ENCODE measurements around the gene CLSTN2. TPM values are rescaled to one million over a fixed set of nuclear protein-coding genes. Genes with fewer than 3 reads are reported as not detected.

The CLSTN2 gene
- total and polyA plus RNA-seq, 2 of the 8 experiments (the other 6 are each of a cell fraction or from before 2014, with no cell fraction given) = 0.39 to 0.52 TPM

- H4K5ac ChIP-seq (ENCODE audit: insufficient read length, low read depth, low read length) = no peak overlapping the region
- no peak for TF ChIP-seq SIRT6 (IDR thresholded peaks at IDR 0.05; ENCODE audit: low read length)
- TF ChIP-seq JUND (IDR thresholded peaks at IDR 0.05; ENCODE audit: low read length) = peak; percentile 68; the same call in 1 of the 2 replicates
- no peaks in the 10 kb centered on the region for H3K9me3 ChIP-seq (ENCODE audit: insufficient read depth in 2 of 2, low read depth in 1 of 2, low read length in 1 of 2)
- FAIRE-seq (no peak), DNase-seq (ENCODE audit: low read depth in 1 of 2, low spot score in 2 of 2) (peak in 1 of 2 experiments; percentile 19)
- POLR2A ChIA-PET (ENCODE audit: partially characterized antibody) = no interaction called here
- no peak overlapping the region for H2BK5ac ChIP-seq (ENCODE audit: low read depth, low read length)
- H4K91ac ChIP-seq (replicated peaks; ENCODE audit: insufficient read length, low read length) = no peak overlapping the region
- H3K23ac ChIP-seq (ENCODE audit: insufficient read length) = no peak overlapping the region
- no peak overlapping the region for H2BK15ac ChIP-seq (ENCODE audit: low read length)
- H3K23me2 ChIP-seq (ENCODE audit: low read depth, low read length) = no peaks in the 10 kb centered on the region
- no peak overlapping the region for H3K4ac ChIP-seq (replicated peaks; ENCODE audit: insufficient read length, low read depth, low read length)
- H3K56ac ChIP-seq (replicated peaks; ENCODE audit: insufficient read length, low read depth, low read length) = no peak overlapping the region
- H2AFZ ChIP-seq (ENCODE audit: low read length) = no peak overlapping the region
- no peak overlapping the region for H3K18ac ChIP-seq (ENCODE audit: extremely low read depth, low read length)
- H3K79me1 ChIP-seq (ENCODE audit: low read depth, low read length) = no peaks in the 10 kb centered on the region
- no peak overlapping the region for H3K4me3 ChIP-seq (ENCODE audit: extremely low read depth in 1 of 4, insufficient read depth in 2 of 4, low read depth in 3 of 4, low read length in 4 of 4)
- H3K14ac ChIP-seq (ENCODE audit: insufficient read length) = no peak overlapping the region
- no peaks in the 10 kb centered on the region for H3K79me2 ChIP-seq (ENCODE audit: control insufficient read depth in 1 of 2, insufficient read depth in 2 of 2, low read length in 2 of 2)
- no peaks in the 10 kb centered on the region for H4K20me1 ChIP-seq (replicated peaks in 1 of 2; ENCODE audit: control insufficient read depth in 1 of 2, insufficient read depth in 2 of 2, low read length in 2 of 2)
- no peak overlapping the region for H3K9ac ChIP-seq (replicated peaks in 1 of 4; ENCODE audit: extremely low read depth in 1 of 4, low read depth in 3 of 4, low read length in 3 of 4)
- H4K8ac ChIP-seq (ENCODE audit: extremely low read depth, insufficient read depth, low read length) = no peak overlapping the region
- no peak overlapping the region for H3K4me2 ChIP-seq (ENCODE audit: insufficient read depth in 1 of 2, low read depth in 2 of 2, low read length in 2 of 2)
- H2BK20ac ChIP-seq (ENCODE audit: low read length) = no peak overlapping the region
- WGBS, 2 experiments (ENCODE audit: extremely low coverage in 1 of 2, insufficient coverage in 1 of 2, insufficient read length in 1 of 2, insufficient replicate concordance in 2 of 2, low coverage in 1 of 2, low lambda C conversion rate in 2 of 2, missing lambda C conversion rate in 1 of 2) = 81% methylated on average over 1 of the region's 1 CpG; no CpG with 5 or more reads in 1 of the 2 experiments
- H2BK120ac ChIP-seq (replicated peaks; ENCODE audit: low read depth, low read length) = no peak overlapping the region
- H3K27me3 ChIP-seq (replicated peaks in 1 of 4; ENCODE audit: control insufficient read depth in 3 of 4, extremely low read depth in 1 of 4, insufficient read depth in 3 of 4, low read length in 3 of 4) = no peaks in the 10 kb centered on the region
- no peaks in the 10 kb centered on the region for H3K36me3 ChIP-seq (ENCODE audit: control insufficient read depth in 2 of 4, insufficient read depth in 4 of 4, low read length in 3 of 4)
- no peak overlapping the region for H2BK12ac ChIP-seq (ENCODE audit: low read depth, low read length)
- H3K27ac ChIP-seq (ENCODE audit: low read depth, low read length) = no peak overlapping the region
- peaks cover 0 to 2% (median 0%) of the 10 kb centered on the region in 4 experiments; a peak in 2 of 7 replicates for H3K4me1 ChIP-seq (replicated peaks in 1 of 4; ENCODE audit: control insufficient read depth in 3 of 4, insufficient read depth in 4 of 4, low read length in 3 of 4)
- H2AK5ac ChIP-seq (ENCODE audit: low read depth, low read length) = no peak overlapping the region
- CTCF ChIA-PET (ENCODE audit: partially characterized antibody) = interaction anchor here (1.2 to 1.3 kb wide), 2 partner anchors 9 to 479 kb away, joined by 3 to 5 read pairs; no protein-coding TSS in a partner anchor
Observed at GRCh38 chr3:139906418-139906817, 28.6 kb upstream of the CLSTN2 start.

Data from H1 (cell line).